HepG2 (cell line): Measurements from ENCODE around the gene CMAS.

Experiments
- CEBPZ ChIP-seq: IDR thresholded peaks from 2 replicates; pipeline ENCODE4 v1.6.1; 2012; ENCODE audit warnings: low read length, improper control_type of control experiment
- NR2F6 ChIP-seq, 2 experiments: IDR thresholded peaks; 2 replicates each; pipeline ENCODE4 v1.6.1; 2016; ENCODE audit warnings: antibody characterized with exemption in 1 of 2, mild to moderate bottlenecking in 1 of 2
- ZNF337 ChIP-seq: sonication (generic); formaldehyde crosslinking; IDR thresholded peaks from 2 replicates; pipeline ENCODE4 v1.5.1; 2020; ENCODE audit warnings: missing genetic modification reagents, low read depth, mild to moderate bottlenecking, borderline replicate concordance

GRCh38 chr12:21998782-21999181 is 47.2 kb upstream of the CMAS start:
- no peak for TF ChIP-seq CEBPZ
- no peak for TF ChIP-seq NR2F6 (IDR thresholded peaks at IDR 0.05)
- no peak for TF ChIP-seq NR2F6 (CRISPR knock-in tag; IDR thresholded peaks at IDR 0.05)
- TF ChIP-seq ZNF337 (CRISPR knock-in tag) = no peak
